ENCODE data around the gene TEX2.
"Not testable (repeated sequence)": the region's sequence is repeated elsewhere in the genome, so short reads cannot be mapped to it uniquely, and the experiment has no call there.

TEX2 gene

DNA sequence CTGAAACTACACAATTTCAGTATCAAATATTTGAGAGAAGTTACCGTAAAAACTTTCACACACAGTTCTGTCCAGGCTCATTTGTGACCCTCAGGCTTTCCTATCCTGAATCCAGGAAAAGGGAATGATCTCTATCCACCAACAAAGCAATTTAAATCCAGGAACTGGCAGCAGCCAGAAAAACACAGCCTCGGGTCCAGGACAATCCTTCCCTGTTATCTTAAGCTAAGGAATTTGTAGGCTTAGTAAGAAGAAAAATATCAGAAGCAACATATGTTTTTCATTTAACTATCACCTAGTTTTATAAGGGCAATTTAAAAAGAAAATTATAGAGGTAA, 47.1 kb downstream of the TEX2 start:
- H3K4me3 ChIP-seq (ENCODE audit: low read depth, low read length) = no peak overlapping the region
- in situ Hi-C loops (cut with HindIII; ENCODE audit: low sequenced_read_pairs) = no loop called here
- DNase-seq (ENCODE audit: low read depth) = no peak
- TF ChIP-seq, protein P1, sequence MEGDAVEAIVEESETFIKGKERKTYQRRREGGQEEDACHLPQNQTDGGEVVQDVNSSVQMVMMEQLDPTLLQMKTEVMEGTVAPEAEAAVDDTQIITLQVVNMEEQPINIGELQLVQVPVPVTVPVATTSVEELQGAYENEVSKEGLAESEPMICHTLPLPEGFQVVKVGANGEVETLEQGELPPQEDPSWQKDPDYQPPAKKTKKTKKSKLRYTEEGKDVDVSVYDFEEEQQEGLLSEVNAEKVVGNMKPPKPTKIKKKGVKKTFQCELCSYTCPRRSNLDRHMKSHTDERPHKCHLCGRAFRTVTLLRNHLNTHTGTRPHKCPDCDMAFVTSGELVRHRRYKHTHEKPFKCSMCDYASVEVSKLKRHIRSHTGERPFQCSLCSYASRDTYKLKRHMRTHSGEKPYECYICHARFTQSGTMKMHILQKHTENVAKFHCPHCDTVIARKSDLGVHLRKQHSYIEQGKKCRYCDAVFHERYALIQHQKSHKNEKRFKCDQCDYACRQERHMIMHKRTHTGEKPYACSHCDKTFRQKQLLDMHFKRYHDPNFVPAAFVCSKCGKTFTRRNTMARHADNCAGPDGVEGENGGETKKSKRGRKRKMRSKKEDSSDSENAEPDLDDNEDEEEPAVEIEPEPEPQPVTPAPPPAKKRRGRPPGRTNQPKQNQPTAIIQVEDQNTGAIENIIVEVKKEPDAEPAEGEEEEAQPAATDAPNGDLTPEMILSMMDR (IDR thresholded peaks at IDR 0.05; ENCODE audit: low read depth, low read length, missing control alignments) = no peak

DNA sequence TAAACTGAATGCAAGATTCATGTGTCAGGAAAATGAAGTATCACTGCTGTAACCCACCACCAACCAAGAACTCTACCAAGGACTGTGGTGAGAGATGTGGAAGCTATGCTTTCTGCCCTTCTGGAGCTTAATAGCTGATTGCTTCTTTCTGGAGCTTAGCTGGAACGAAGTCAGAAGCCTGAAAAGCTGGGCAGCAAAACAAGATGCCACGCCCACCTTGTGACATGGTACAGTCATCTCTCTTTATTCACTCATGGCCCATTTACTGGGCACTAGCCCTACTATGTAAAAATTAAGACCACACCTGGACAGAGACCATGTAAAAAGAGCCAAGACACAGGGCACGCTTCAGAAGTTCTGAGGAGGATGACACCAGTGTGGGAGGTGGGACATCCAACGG, 48.1 kb downstream of the TEX2 start:
- no peak for DNase-seq (ENCODE audit: low read depth)
- H3K4me3 ChIP-seq (ENCODE audit: low read depth, low read length) = no peak overlapping the region
- in situ Hi-C loops (cut with HindIII; ENCODE audit: low sequenced_read_pairs) = no loop called here
- TF ChIP-seq, protein P1 (IDR thresholded peaks at IDR 0.05; ENCODE audit: low read depth, low read length, missing control alignments) = no peak

- H3K4me3 ChIP-seq (ENCODE audit: low read depth, low read length) = no peak overlapping the region
- TF ChIP-seq, protein P1 (IDR thresholded peaks at IDR 0.05; ENCODE audit: low read depth, low read length, missing control alignments) = no peak
- in situ Hi-C loops (cut with HindIII; ENCODE audit: low sequenced_read_pairs) = no loop called here
- DNase-seq (ENCODE audit: low read depth) = peak; percentile 26
Observed at GRCh38 chr17:64213995-64214811, 48.9 kb downstream of the TEX2 start.

GRCh38 chr17:64212122-64212521, 50.9 kb downstream of the TEX2 start:
- DNase-seq (ENCODE audit: low read depth) = no peak
- TF ChIP-seq, protein P1 (IDR thresholded peaks at IDR 0.05; ENCODE audit: low read depth, low read length, missing control alignments) = no peak
- in situ Hi-C loops (cut with HindIII; ENCODE audit: low sequenced_read_pairs) = no loop called here
- H3K4me3 ChIP-seq (ENCODE audit: low read depth, low read length) = no peak overlapping the region

DNA sequence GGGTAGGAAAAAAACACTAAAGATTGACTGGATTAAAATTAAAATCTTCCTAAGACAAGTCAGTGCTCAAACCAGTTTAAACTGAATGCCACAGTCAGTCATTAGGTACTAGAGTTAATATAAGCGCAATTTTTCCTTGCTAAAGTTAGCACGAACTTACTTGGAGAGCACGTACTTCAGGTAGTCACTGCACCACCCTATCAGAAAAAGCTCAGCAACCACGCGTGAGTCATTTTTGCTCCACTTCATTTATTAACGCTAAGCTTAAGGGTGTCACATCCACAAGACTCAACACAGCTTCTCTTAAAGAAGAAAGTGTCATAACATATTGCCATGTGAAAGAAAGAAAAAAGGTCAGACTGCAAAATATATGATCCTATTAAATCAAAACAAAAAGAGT, 53.1 kb downstream of the TEX2 start:
- H3K4me3 ChIP-seq (ENCODE audit: low read depth, low read length) = no peak overlapping the region
- TF ChIP-seq, protein P1 (IDR thresholded peaks at IDR 0.05; ENCODE audit: low read depth, low read length, missing control alignments) = no peak
- in situ Hi-C loops (cut with HindIII; ENCODE audit: low sequenced_read_pairs) = no loop called here
- no peak for DNase-seq (ENCODE audit: low read depth)

DNA sequence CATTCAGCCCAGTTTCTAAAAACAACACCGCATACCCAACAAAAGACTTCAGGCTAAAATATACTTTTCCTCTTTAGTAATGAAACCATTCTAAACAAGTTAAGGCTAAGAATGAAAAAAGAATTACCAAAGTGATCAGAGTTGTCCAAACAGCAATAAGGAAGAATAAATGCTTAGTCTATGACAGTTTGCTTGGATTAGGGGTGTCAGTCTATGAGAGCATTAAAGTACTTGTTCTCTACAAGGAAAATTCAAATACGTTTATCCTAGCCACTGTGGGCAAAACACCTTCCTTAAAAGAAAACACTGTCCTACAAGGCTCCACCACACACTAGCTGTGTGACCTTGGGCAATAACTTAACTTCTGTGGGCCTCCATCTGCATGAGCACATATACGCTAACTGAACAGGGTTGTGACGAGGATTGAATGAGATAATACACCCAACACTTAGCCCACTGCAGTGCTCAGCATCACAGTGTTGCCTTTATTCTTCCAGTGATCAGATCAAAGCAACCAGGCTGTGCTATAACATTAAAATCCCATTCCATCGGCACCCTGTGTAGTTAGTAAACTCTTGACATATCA, 53.6 kb downstream of the TEX2 start:
- no peak for DNase-seq (ENCODE audit: low read depth)
- no peak overlapping the region for H3K4me3 ChIP-seq (ENCODE audit: low read depth, low read length)
- TF ChIP-seq, protein P1 (IDR thresholded peaks at IDR 0.05; ENCODE audit: low read depth, low read length, missing control alignments) = no peak
- in situ Hi-C loops (cut with HindIII; ENCODE audit: low sequenced_read_pairs) = no loop called here

DNA sequence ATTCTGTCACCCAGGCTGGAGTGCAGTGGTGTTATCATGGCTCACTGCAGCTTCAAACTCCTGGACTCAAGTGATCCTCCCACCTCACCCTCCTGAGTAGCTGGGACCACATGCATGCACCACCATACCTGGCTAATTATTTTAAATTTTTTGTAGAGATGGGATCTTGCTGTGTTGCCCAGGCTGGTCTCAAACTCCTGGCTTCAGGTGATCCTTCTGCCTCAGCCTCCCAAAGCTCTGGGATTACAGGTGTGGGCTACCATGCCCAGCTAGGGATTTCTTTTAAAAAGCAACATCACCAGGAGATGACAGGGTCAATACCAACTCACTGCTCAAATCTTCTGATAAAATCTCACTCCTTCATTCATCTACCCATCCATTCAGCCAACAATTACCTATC, 54.4 kb downstream of the TEX2 start:
- DNase-seq (ENCODE audit: low read depth); in situ Hi-C loops (cut with HindIII; ENCODE audit: low sequenced_read_pairs); H3K4me3 ChIP-seq (ENCODE audit: low read depth, low read length): not testable (repeated sequence)
